ENCODE data around the gene SERTAD3. TPM values are rescaled to one million over a fixed set of nuclear protein-coding genes. Genes with fewer than 3 reads are reported as not detected.

SERTAD3 gene
- total and polyA plus RNA-seq, 2 donors (not counting 3 experiments of a cell fraction or from before 2014, with no cell fraction given), result 13.3 to 29.9 TPM

DNA sequence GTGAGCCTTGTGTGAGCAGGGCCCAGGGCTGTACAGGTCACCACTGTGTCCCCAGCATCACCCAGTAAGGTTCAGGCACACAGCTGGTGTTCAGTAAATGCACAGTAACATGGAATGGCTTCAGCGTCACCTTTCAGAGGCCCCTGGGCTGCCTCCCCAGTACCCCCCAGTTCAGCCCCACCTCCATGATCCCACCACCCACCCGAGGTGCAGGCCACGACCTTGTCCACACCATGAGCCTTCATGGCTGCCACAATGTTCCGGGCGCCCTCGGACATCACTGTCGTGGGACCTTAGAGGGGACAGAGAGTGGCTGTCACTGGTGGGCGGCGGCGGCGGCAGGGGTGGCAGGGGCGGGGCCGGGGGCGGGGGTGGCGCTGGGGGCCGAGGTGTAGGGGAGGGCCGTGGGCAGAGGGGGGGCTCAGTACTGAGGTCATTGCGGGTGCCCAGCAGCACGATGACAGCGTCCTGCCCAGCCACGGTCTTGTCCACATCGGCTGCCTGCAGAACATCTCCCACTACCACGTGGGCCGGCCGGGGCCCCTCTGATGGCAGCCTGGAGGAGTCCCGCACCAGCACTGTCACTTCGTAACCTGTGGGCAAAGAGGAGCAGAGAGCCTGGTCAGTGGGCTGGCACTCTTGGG, 13.9 kb upstream of the SERTAD3 start:
- H3K79me2 ChIP-seq (ENCODE audit: control insufficient read depth, insufficient read depth, low read length), result no peaks in the 10 kb centered on the region
- no peaks in the 10 kb centered on the region for H3K9me1 ChIP-seq (replicated peaks; ENCODE audit: control insufficient read depth, extremely low read depth, insufficient read depth, low read length)
- H3K4me1 ChIP-seq (ENCODE audit: control insufficient read depth, extremely low read depth, insufficient read depth, low read length), result no peaks in the 10 kb centered on the region
- H3K4me3 ChIP-seq (replicated peaks in 1 of 3; ENCODE audit: insufficient read depth in 1 of 3, low read depth in 1 of 3, low read length in 3 of 3), result no peak overlapping the region
- H3K36me3 ChIP-seq (ENCODE audit: control insufficient read depth in 2 of 2, extremely low read depth in 1 of 2, insufficient read depth in 2 of 2, low read length in 2 of 2), result no peaks in the 10 kb centered on the region
- TF ChIP-seq GATA2 (IDR thresholded peaks at IDR 0.05; ENCODE audit: insufficient read depth, insufficient read length, low read depth, low read length) (no peak), POLR2AphosphoS5 (IDR thresholded peaks at IDR 0.05; ENCODE audit: insufficient read depth, low read depth, low read length) (no peak), JUN (IDR thresholded peaks at IDR 0.05; ENCODE audit: borderline replicate concordance, insufficient read depth, insufficient read length, low read depth) (no peak), EZH2 (IDR thresholded peaks at IDR 0.05; ENCODE audit: borderline replicate concordance, low read depth, low read length, severe bottlenecking) (no peak), MYC (IDR thresholded peaks at IDR 0.05; ENCODE audit: low read depth, low read length) (no peak), POLR2A (IDR thresholded peaks at IDR 0.05; ENCODE audit: low read depth, low read length) (no peak), FOS (IDR thresholded peaks at IDR 0.05; ENCODE audit: borderline replicate concordance, insufficient read depth, low read length) (no peak)
- TF ChIP-seq, protein P1, sequence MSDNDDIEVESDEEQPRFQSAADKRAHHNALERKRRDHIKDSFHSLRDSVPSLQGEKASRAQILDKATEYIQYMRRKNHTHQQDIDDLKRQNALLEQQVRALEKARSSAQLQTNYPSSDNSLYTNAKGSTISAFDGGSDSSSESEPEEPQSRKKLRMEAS (IDR thresholded peaks at IDR 0.05; ENCODE audit: insufficient read depth, insufficient read length), result no peak
- TF ChIP-seq, protein P2, sequence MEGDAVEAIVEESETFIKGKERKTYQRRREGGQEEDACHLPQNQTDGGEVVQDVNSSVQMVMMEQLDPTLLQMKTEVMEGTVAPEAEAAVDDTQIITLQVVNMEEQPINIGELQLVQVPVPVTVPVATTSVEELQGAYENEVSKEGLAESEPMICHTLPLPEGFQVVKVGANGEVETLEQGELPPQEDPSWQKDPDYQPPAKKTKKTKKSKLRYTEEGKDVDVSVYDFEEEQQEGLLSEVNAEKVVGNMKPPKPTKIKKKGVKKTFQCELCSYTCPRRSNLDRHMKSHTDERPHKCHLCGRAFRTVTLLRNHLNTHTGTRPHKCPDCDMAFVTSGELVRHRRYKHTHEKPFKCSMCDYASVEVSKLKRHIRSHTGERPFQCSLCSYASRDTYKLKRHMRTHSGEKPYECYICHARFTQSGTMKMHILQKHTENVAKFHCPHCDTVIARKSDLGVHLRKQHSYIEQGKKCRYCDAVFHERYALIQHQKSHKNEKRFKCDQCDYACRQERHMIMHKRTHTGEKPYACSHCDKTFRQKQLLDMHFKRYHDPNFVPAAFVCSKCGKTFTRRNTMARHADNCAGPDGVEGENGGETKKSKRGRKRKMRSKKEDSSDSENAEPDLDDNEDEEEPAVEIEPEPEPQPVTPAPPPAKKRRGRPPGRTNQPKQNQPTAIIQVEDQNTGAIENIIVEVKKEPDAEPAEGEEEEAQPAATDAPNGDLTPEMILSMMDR (IDR thresholded peaks at IDR 0.05; ENCODE audit: extremely low read depth in 1 of 2, insufficient read depth in 1 of 2, low read depth in 1 of 2, low read length in 2 of 2), result no peak
- no peak for FAIRE-seq
- dilution Hi-C loops (cut with MboI; ENCODE audit: extremely low pct_ligation_motif_present, low sequenced_read_pairs) (no loop called here), intact Hi-C loops (cut with micrococcal nuclease) (no loop called here)
- no TSS peak for BruUV-seq (replicated peaks)
- ChIA-PET CTCF (no interaction called here), POLR2A (no interaction called here)
- H2AFZ ChIP-seq (ENCODE audit: low read depth, low read length), result no peak overlapping the region
- H3K9me3 ChIP-seq (replicated peaks; ENCODE audit: control insufficient read depth, insufficient read depth, low read length), result no peaks in the 10 kb centered on the region
- no peak overlapping the region for H3K9ac ChIP-seq (replicated peaks; ENCODE audit: extremely low read depth, insufficient read depth, low read length)
- no peak overlapping the region for H3K27ac ChIP-seq (ENCODE audit: insufficient read depth, low read depth, low read length)
- no peak for DNase-seq (ENCODE audit: low read depth, low spot score)
- H4K20me1 ChIP-seq (replicated peaks; ENCODE audit: control insufficient read depth, extremely low read depth, insufficient read depth, low read length), result no peaks in the 10 kb centered on the region
- no peaks in the 10 kb centered on the region for H3K27me3 ChIP-seq (ENCODE audit: control insufficient read depth in 2 of 2, insufficient read depth in 2 of 2, low read length in 2 of 2)
- H3K4me2 ChIP-seq (ENCODE audit: insufficient read depth, low read length), result no peak overlapping the region

All from endothelial cell of umbilical vein (primary cell).